WI38 (cell line): ENCODE results near the gene CPNE5.

Experiments
- H3K4me3 ChIP-seq: 2 replicates; pipeline ENCODE4 v1.5.1; 2011; ENCODE audit warnings: low read depth, mild to moderate bottlenecking, control low read depth, low read length
- CTCF ChIP-seq: IDR thresholded peaks from 2 replicates; pipeline ENCODE4 v1.5.1; 2012; ENCODE audit warnings: low read depth, mild to moderate bottlenecking, control low read depth, low read length

The CPNE5 gene

GRCh38 chr6:36840432-36841403, 1.5 kb upstream of the CPNE5 start:
- peak overlapping the region; percentile 50 for H3K4me3 ChIP-seq
- TF ChIP-seq CTCF: no peak

DNA sequence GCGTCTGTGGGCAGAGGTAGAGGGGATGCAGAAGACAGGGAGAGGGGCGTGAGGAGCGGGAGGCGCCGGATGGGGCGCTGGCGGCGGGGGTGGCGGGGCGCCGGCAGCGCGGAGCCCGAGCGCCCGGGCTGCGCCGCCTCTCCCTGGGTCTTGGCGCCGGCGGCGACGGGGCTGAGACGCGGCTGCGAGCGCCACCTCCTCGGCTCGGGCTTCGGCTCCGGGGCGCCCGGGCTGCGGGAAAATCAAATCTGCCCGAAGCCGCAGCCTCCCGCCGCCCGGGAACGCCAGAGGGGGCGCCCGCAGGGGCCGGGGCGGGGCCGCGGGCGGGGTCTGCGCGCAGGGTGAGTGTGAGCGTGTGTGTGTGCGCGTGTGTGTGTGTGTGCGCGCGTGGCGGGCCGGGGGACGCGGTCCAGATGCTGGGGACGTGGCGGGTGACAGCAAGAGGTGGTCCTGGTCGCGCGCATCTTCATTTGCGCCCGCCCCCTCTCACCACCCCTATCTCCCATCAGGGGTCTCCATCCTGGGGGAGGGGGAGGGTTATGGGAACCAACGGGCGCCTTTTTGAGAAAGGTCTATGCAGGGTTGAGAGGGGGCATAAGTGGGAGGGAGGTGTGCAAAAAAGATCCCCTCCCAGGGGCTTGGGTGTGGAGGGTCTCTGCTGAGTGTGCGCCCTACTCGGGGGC, 646 bp upstream of the CPNE5 start:
- H3K4me3 ChIP-seq: peak overlapping the region; percentile 50
- no peak for TF ChIP-seq CTCF

DNA sequence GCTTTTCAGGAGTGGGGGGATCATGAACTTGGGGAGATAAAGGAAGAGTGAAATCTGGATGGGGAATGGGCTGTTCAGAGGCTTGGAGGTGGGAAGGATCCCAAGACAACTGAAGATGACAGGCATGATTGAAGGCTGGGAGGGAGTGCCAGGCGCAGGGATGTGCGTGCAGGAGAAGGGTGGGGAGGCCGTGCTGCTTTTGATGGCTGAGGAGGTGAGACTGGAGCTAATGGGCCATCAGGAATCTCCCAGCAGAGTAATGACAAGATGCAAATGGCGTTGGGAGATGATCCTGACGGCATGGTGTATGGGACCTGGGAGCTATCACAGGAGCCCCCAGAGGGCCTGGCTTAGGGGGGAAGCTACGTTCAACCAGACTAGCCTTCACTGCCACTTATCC, 1.6 kb downstream of the CPNE5 start:
- no peak for TF ChIP-seq CTCF

DNA sequence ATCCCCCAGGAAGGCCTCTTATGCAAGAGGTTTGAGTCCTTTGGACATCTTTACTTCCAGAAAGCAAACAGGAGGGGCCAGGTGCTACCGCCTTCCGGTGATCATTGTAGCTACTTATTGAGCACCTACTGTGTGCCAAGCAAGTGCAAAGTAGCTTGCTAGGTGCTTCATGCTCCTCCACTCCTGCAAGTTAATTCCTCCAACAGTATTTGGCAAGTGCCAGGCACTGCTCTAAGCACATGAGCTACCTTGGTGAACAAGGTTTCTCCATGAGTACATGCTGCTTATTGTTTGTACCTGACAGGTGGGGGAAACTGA, 2.3 kb downstream of the CPNE5 start:
- H3K4me3 ChIP-seq: no peak overlapping the region
- no peak for TF ChIP-seq CTCF

More for the DNA sequence above, 1.6 kb downstream of the CPNE5 start:
- H3K4me3 ChIP-seq: no peak overlapping the region

DNA sequence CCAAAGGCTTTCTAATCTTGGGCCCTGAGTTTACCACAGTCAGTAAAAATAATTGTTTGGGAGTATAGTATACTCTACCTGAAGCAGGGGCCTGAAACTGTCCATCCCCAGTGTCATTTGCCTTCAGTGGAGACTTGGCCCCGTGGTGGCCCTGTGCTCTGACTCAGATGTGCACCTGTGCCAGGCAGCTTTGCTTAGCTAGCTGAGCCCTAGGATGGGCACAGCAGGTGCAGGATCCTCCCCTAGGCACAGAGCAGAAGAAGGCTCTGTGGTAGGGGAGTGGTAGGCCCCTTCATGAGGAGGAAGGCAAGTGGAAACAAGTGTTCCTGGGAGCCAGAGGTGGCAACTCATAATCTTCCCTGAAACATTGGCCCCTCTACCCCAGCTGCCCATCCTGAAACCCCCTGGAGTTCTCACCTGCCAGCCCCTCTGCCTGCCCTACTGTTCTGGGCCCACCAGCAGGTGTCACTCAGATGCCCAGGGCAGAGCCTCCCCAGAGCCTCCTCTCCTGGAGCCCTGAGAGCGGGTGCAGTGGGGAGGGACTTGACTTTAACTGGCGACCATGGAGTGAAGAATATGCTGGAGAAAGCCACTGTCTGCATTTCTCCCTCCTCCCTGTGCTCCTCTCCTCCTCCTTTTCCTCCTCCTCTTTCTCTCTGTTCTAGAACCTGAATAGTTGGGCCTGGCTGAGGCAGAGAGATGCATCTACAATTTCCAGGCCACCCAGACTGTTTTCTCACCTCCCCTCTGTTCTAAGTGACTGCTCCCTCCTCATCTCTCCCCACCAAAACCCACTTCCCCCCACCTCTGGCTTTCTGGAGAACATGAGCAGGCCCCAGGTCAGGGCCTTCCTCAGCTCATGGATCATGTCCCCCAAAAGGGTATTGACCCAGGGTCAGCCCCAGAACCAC, 2.9 kb downstream of the CPNE5 start:
- TF ChIP-seq CTCF: no peak

GRCh38 chr6:36834576-36835341, 4.5 kb downstream of the CPNE5 start:
- no peak overlapping the region for H3K4me3 ChIP-seq
- no peak for TF ChIP-seq CTCF

More for the DNA sequence above, 2.9 kb downstream of the CPNE5 start:
- H3K4me3 ChIP-seq: no peak overlapping the region
